ENCODE measurements around the gene FGD6. TPM values are rescaled to one million over a fixed set of nuclear protein-coding genes. Genes with fewer than 3 reads are reported as not detected.

Gene FGD6
- total and polyA plus RNA-seq, 2 of the 4 experiments (the other 2 are of a cell fraction): 2.6 to 9.5 TPM

- DNase-seq (no peak), ATAC-seq (ENCODE audit: low read depth) (no peak)
- Histone ChIP-seq H3K79me1 (ENCODE audit: low read depth in 1 of 2, low read length in 2 of 2) (peaks cover 4 to 25% of the 10 kb centered on the region in 2 experiments; a peak in 3 of 4 replicates), H3K56ac (ENCODE audit: extremely low read depth, insufficient read depth, low read length) (no peak overlapping the region), H3K36me3 (ENCODE audit: control insufficient read depth, insufficient read depth, low read length) (no peaks in the 10 kb centered on the region), H3K4me2 (ENCODE audit: low read depth, low read length) (no peak overlapping the region), H3K9me1 (ENCODE audit: insufficient read depth, low read length) (no peaks in the 10 kb centered on the region; the same call in 1 of the 2 replicates), H4K8ac (ENCODE audit: low read depth in 2 of 2, low read length in 2 of 2) (no peak overlapping the region), H2BK120ac (ENCODE audit: low read depth, low read length) (no peak overlapping the region), H3K14ac (replicated peaks; ENCODE audit: low read depth, low read length) (no peak overlapping the region), H3K18ac (ENCODE audit: low read depth, low read length) (no peak overlapping the region), H3K9ac (ENCODE audit: low read depth, low read length) (no peak overlapping the region), H4K5ac (ENCODE audit: low read depth, low read length) (no peak overlapping the region), H3K23ac (ENCODE audit: low read depth, low read length) (no peak overlapping the region), H3K27me3 (ENCODE audit: control insufficient read depth, insufficient read depth, low read length) (no peaks in the 10 kb centered on the region), H3K4ac (ENCODE audit: low read depth, low read length) (no peak overlapping the region), H2BK5ac (ENCODE audit: low read depth, low read length, poor library complexity, severe bottlenecking) (no peak overlapping the region), H2BK15ac (ENCODE audit: low read depth, low read length) (no peak overlapping the region), H3K4me1 (ENCODE audit: control insufficient read depth, insufficient read depth, low read length) (no peaks in the 10 kb centered on the region), H3K9me3 (ENCODE audit: control insufficient read depth, insufficient read depth, low read length) (no peaks in the 10 kb centered on the region), H3K4me3 (ENCODE audit: insufficient read depth, low read depth, low read length) (no peak overlapping the region), H2AK5ac (ENCODE audit: low read depth, low read length) (no peak overlapping the region), H4K91ac (ENCODE audit: insufficient read depth, low read depth, low read length) (no peak overlapping the region), H2AFZ (replicated peaks; ENCODE audit: low read length, poor library complexity) (no peak overlapping the region), H3K27ac (ENCODE audit: insufficient read depth, low read length) (no peak overlapping the region), H2AK9ac (replicated peaks; ENCODE audit: low read depth, low read length, poor library complexity) (no peak overlapping the region), H2BK20ac (ENCODE audit: low read depth, low read length) (no peak overlapping the region), H4K20me1 (ENCODE audit: insufficient read depth, low read length) (no peaks in the 10 kb centered on the region)
- intact Hi-C loops (cut with micrococcal nuclease): loop anchor here (10.0 kb wide), 1 partner anchor 370 kb away; no protein-coding TSS in a partner anchor
- POLR2A ChIA-PET (ENCODE audit: unreplicated experiment): interaction anchor here (0.6 kb wide), 1 partner anchor 156 kb away, joined by 6 read pairs; no protein-coding TSS in a partner anchor
- CTCF ChIA-PET: no interaction called here
- dilution Hi-C loops (cut with HindIII; ENCODE audit: low sequenced_read_pairs, unreplicated experiment): no loop called here
- no CpG with 5 or more reads among the region's 5 CpGs for WGBS, 2 experiments (ENCODE audit: extremely low coverage in 2 of 2, insufficient read length in 1 of 2)
- TF ChIP-seq MAZ (IDR thresholded peaks at IDR 0.05; ENCODE audit: borderline replicate concordance, low read depth, low read length): no peak
- no peak for TF ChIP-seq RFX5 (IDR thresholded peaks at IDR 0.05; ENCODE audit: low read depth, low read length)
- TF ChIP-seq POLR2A (IDR thresholded peaks at IDR 0.05; ENCODE audit: low read depth, low read length): no peak
- TF ChIP-seq CEBPB (IDR thresholded peaks at IDR 0.05; ENCODE audit: low read depth, low read length): no peak
- TF ChIP-seq MAFK (IDR thresholded peaks at IDR 0.05; ENCODE audit: low read depth, low read length): no peak
- in situ Hi-C loops (cut with MboI; ENCODE audit: low sequenced_read_pairs): no loop called here
- BruUV-seq (replicated peaks): no TSS peak
Observed at GRCh38 chr12:95074766-95075165, 142.5 kb downstream of the FGD6 start.

Data from IMR-90 (cell line).